Tibial nerve (tissue), 3 donors: ENCODE data around the gene VSTM2B.

Experiments used
- EP300 ChIP-seq, 2 donors: sonication (generic); formaldehyde crosslinking; IDR thresholded peaks; one replicate each; pipeline ENCODE4 v1.6.1; 2017; ENCODE audit warnings: antibody characterized with exemption in 2 of 2, mild to moderate bottlenecking in 1 of 2
- POLR2A ChIP-seq, 2 donors: fragments of 450-650 bp; IDR thresholded peaks; one replicate each; pipeline ENCODE4 v1.6.1; 2017; ENCODE audit warnings: antibody characterized with exemption in 2 of 2, mild to moderate bottlenecking in 2 of 2, moderate library complexity in 2 of 2

- no peak for TF ChIP-seq EP300 (IDR thresholded peaks at IDR 0.05)
- no peak for TF ChIP-seq POLR2A (IDR thresholded peaks at IDR 0.05)
These were observed 26.9 kb downstream of the VSTM2B start for GRCh38 chr19:29552454-29553280.
